Measurements from ENCODE around the gene CHIT1. TPM values are rescaled to one million over a fixed set of nuclear protein-coding genes. Genes with fewer than 3 reads are reported as not detected.
"Not testable (repeated sequence)": the region's sequence is repeated elsewhere in the genome, so short reads cannot be mapped to it uniquely, and the experiment has no call there.

CHIT1 gene
- 1.7 TPM for polyA plus RNA-seq (ENCODE audit: insufficient read length)

DNA sequence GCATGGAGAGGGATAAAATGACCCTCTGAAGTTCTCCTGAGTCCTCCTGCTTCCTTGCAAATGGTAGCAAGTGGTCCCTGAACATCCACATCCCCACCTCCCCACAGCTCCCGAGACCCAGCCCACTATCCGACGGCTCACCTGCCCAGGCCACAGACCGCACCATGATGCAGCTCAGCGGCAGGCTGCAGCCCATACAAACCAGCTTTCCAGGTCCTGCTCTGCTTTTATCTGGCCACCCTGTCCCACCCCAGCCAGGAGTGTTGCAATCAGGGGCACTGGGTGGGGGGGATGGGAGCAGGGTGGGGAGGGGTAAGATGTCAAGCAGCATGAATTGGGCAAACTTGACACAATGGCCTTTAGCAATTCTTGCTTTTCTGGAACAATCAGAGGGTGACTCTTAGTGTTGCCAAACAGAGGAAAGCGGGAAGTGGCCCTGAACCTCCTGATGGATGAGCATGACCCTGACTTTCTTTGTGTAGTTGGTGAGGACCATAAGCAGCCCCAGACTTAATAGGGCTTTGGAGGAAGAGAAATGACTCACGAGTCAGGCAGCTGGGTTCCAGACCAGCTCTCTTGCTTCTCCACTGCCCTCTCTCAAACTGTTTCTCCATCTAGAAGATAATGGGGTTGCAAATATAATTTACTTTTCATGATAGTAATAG is at the start of gene CHIT1:
CHIT1 (minus strand) TSS at position 203 of the 665 bp plus-strand sequence; CDS start at position 166, 37 bp downstream.
- DNase-seq, result no peak

DNA sequence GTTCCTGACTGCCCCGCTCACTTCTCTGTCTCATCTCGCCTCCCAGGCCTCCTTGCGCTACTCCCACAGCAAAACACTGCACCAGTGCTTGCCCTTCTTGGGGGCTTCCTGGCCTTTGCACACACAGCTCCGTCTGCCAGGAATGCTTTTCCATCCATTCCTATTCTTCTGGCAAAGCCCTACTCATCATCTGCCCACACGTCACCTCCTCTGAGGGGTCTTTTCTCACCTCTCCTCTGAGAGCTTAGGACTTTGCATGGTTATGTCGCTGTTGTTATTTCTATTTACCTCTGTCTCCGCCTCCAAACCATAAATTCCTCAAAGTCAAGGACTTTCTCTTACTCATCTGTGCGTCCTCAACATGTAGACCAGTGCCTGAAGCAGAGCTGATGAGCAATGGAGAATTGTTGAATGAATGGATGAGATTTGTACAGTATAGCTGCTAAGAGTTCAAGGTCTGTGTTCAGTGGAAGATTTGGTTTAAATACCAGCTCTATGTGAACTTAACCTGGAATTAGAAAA is 49.5 kb upstream of the CHIT1 start:
- no peak for DNase-seq

DNA sequence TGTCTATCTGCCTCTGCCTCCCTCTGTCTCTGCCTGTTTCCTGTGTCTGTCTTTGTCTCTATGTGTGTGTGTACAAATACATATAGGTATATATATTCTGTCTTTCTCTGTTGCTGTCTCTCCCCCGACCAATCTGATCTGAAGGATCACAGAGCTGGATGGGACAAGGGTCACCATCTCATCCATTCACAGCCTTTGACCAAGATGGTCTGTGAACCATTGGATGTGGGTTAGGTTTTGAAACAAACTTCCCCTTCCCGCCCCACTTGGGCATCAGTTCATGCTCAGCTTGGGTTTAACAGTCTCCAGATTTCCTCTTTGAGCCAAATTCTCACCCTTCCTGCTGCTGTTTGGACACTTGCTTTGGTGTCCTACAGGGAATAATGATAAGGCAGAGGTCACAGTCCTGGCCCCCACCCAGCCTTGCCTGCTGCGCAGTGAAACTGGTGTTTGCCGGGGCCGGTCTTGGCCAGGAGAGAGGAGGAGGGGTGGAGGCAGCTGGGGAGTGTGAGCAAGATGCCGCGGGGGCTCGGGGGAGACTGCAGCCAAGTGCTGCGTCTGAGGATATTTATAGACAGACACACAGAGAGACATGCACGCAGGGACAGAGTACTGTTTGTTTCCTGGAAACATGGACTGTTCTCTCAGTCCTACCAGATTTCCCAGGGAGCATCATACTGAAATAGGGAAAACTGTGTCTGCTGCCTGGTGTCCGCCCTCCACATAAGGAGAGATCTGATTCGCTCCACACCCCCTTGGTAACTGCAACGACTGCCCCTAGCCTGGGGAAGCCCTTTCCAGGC is 48.8 kb upstream of the CHIT1 start:
- DNase-seq, result peak; percentile 93

DNA sequence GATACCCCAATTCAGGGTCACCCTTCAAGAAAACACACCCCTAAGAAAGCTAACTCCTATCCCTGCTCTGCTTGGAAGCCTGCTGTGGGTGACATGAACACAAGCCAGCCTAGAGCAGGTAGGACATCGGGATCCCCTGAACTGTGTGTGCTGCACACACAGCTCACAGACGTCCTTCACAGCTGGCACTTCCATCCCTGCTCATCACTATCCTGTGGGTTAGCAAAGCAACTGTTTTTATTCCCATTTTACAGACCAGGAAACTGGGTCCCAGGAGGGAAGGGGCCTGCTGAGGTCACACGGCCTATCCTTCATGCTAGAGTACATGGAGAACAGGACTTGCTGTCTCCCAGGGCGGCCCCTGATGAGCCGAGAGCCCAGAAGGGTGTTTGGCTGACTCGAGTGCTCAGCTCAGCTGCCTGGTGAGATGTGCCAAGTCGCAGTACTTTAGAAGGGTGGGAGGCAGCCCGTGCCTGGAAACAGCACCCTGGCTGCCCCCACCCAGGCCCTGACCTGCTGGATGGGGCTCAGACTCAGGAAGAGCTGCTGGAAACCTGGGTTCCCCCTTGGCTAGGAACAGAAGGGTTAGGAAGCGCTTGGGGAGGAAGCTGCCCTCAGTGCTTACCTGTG is 47.6 kb upstream of the CHIT1 start:
- no peak for DNase-seq

DNA sequence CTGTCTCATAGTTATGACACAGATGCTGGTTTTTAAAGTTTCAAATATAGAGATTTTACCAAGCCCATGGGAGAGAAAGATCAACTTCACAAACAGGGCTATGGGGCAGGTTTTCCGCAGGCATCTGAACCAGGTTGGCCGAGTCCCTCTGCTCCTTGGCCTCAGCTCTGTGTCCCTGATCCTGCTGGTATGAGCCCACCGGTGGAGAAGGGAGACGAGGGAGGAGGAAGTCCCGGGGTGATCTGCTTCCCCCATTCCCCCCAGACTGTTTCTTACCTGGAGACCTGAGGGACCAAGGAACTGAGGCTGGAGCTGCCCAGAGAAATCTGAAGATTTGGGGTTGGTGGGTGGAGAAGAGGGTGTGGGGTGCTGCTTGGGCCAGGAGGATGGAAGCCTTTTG is 46.9 kb upstream of the CHIT1 start:
- no peak for DNase-seq

DNA sequence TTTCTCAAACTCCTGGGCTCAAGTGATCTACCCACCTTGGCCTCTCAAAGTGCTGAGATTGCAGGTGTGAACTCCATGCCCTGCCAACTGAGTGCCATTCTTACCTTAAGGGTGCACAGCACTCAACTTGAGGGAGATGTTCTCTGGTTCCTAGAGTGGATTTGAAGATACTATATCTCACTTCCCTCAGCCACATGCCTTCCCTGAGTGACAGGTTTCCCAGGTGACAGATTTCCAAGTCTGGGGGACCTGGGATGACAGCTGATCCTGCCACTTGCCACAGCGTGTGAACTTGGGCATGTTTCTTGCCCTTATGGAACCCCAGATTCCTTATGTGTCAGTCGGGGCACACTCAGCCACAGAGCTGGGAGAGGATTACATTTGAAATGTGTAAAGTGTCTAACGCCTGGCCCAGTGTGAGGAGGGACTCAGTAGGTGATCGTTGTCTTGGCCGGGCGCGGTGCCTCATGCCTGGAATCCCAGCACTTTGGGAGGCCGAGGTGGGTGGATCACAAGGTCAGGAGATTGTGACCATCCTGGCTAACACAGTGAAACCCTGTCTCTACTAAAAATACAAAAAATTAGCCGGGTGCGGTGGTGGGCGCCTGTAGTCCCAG is 46.3 kb upstream of the CHIT1 start:
- DNase-seq, result no peak

DNA sequence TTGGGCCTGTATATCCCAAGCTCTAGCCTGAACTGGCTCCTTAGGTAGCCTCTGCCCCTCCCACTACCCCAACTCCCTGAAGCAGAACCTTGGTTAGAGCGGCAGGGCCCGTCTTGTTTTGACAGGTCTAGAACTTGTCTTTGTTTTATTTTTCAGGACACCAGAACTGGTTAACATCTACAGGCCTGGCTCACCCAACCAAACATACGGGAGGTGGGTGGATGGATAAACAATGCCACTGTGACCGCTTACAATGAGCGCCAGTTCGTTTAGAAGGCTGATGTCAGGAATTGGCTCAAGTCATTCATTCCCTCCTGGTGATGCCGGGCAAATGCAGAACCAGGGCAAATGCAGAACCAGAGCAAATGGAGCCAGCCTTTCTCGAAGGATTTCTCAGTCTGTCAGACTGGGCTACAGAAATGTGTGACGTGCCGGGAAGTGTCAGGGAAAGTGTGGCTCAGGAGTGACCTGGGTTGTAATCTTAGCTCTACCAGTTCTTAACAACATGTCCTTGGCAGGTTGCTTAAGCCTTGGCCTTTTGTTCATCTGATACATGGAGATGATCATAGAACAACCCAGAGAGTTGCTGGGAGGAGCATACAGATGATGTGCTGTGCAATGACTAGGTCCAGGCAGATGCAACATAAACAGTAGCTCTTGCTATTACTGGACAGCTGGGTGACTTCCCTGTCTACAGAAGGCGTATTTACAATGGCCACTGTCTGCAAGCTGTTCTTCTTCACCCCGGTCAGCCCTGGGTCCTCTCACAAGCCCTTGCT is 45.3 kb upstream of the CHIT1 start:
- no peak for DNase-seq

DNA sequence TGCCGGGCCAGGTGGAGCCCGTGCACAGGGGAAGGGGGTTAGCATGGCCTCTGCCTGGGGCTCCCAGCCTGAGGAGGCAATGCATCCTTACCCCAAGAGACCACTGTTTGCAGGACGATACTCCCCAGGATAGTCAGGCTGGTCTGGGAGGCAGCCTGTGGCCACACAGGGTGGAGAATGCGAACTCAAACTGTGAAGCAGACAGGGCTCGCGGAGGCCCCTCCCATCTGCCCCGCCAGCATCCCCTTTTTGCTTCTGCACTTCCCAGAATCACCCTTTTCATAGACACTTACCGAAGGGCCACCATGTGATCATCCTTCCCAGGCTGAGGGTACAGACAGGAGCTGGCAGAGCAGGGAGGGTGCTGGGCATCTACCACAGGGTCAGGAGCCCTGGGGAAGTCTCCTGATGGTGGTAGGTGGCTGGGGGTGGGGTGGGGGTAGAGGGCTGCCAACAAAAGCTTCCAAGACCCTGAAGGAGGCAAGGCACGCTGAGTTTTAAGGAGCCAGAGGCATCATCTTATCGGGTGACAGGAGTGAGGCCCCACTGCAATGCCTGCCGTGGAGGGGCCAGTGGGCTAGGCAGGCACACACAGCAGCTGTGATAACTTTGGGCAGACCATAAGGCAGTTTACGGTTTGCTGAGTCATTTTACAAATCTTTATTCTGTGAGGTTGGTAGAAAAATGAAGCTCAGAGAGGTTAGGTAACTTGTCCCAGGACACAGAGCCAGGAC is 44.6 kb upstream of the CHIT1 start:
- DNase-seq, result no peak

DNA sequence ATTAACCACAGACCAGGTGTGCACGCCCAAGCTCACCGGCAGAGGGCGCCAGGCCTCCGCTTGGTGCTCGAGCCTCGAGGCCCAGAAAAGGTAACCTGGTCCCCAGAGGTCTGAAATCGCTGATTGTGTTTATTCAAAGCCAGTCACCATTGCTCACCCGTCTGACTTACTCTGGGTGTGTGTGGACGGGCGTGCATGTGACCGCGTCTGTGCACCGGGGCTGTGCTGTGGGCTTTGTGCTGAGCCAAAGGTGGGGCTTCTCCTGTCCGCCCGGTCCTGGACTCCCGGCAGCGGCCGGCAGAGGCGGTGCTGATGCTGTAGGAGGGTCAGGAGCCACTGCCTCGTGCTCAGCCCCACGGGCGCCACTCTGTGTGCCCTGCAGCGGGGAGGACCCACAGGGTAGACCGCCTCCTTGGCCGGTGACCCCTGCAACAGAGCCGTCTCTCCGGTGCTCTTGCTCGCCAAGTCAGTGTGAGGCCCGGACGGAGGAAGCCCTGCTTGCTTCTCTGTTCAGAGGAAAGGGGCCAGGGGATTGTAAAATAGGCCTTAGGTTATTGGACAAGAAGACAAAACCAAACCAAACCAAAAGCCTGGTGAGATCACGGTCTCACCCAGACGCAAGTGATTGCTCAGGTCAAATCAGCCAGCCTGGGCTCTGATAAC is 43.9 kb upstream of the CHIT1 start:
- peak; percentile 86 for DNase-seq

DNA sequence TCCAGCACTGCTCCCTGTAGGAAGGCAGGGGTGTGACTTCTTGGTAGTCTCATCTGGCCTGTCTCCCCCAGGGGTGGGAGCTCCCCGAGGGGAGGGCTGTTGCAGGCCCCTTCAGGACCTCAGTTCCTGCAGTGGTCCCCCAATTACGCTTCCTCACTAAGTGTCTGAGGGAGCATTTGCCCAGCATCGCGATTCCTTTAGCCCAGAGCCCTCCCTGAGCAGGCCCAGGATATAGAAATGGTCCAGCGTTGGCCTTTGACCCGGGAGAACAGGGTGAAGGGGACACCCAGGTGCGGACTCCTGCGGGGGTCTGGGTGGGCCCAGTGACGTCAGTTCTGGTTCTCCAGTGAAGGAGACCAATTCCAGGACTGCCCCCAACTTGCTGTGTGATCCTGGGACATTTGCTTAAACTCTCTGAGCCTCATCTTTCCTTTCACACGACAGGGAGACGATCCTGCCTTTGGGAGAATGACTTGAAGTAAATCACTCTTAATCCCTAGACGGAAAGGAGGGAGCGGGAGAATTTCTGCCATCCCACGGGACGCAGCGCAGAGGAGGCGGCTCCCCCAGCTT is 43.2 kb upstream of the CHIT1 start:
- DNase-seq, result no peak

DNA sequence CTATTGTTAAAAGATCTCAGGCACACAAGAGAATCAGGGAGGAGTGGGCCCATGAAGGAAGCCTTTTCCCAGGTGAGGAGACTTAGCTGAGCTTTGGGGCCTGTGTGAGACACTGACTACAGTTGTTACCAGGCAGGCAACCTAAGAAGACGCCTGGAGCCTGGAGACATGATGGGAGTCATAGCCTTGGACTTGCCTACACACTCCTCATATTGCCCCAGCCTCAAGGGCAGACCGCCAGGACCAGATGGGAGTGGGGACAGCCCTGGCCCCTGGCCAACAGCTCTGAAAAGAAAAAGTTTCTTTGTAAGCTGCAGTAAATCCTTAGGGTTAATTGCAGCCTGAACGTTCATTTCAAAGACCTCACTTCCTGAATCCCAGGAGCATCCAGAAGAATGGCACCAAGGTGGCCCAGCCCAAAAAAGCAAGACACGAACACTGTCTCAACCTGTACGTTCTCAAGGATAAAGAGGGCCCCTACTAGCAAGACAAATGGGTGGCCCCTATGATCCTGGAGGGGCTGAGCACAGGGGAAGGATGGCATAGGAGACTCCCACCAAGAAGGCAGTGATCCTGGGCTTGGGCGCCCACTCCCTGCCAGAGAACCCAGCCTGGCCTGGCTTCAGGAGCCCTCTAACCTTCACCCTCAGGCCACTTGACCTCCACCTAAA is 42.6 kb upstream of the CHIT1 start:
- no peak for DNase-seq

DNA sequence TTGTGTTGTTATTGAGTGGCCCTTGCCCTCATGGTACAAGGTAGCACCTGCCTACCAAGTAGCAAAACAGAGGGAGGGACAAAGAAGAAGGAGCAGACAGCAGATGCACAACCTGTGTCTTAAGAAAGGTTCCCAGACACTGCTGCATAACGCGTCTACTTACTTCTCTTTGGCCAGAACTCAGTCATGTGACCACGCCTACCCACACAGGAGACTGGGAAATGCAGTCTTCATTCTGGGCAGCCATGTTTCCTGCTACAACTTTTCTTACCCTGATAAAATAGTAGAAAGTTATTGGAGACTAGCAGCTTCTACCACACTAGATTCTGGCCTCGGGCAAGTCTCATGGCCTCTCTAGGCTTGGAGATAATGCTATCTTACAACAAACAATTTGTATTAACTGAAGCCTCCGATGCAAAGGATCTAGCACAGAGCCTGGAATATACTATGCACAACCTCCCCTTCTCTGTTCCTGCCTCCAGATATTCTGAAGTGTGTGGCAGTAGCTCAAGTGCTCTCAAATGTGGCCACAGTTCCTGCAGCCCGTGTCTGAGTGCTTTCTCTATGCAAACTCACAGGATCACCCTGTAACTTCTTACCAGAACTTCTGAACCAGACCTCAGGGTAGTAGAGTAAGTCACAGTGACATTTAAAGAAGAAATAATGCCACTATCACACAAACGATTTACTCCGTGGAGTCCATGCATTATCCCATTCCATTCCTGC is 41.7 kb upstream of the CHIT1 start:
- no peak for DNase-seq

DNA sequence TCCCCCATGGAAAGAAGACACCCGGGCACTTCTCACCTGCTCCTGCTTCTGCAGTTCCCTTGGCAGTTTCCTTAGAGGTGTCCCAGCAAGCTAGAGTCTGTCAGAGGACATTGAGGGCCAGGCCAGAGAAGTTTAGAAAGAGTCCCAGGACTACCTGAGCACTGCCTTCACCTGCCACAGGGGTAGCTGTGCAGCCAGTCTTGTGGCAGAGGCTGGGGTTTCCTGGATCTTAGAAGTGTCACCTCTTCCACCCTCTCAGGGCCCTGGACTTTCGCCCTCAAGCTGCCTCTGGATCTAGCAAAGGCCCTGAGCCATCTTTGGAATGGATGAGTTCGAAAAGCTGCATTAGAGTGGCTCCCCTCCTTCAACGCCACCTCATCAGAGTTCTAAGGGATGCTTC is 41.0 kb upstream of the CHIT1 start:
- DNase-seq, result no peak

DNA sequence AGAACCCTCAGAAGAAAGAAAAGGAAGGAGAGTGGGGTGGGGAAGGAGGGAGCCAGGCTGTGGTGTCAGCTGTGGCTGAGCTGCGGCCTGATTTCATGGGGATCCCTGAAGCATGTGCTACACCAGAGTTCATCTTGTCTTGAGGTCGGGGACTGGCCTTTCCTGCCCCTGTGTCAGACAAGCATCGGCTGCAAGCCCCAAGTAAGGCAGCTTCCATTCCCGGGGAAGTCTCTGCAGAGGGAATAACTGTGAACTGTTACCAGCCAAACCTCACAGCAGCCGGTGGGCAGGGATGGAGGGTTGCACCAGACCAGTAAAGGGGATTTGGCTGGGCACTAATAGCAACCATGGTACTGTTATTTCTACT is 40.2 kb upstream of the CHIT1 start:
- DNase-seq, result no peak

DNA sequence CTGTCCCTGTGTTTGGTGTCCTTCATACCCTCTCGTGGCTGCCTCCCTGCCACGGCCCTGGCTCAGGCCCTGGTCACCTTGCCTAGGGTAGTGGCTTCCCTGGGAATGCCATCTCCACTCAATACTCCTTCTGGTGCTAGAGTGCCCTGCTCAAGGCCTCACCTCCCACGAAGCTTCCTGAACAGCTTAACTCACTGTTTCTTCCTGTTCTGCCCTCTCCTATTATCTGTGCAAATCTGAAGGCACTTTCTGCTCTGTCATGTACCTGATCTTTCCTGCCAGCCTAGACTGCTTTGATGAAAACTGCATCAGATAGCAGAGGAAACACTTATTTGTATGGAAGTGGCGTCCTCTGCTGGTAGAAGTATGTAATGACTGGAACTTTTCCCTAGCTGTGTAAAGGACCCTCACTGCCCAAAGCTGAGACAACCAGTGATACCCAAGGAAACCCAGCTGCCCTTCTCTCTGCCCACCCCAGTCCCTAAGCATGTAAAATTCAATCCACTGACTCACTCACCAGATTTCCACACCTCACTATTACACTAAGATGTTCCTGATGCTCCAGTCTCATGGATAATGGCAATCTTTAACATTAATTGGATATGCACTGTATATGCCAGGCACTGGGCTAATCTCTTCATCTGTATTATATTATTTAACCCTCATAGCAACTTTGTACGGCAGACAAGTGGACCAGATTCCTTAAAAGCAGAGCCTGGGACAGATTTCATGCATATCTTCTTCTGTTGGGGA is 39.6 kb upstream of the CHIT1 start:
- DNase-seq, result no peak

DNA sequence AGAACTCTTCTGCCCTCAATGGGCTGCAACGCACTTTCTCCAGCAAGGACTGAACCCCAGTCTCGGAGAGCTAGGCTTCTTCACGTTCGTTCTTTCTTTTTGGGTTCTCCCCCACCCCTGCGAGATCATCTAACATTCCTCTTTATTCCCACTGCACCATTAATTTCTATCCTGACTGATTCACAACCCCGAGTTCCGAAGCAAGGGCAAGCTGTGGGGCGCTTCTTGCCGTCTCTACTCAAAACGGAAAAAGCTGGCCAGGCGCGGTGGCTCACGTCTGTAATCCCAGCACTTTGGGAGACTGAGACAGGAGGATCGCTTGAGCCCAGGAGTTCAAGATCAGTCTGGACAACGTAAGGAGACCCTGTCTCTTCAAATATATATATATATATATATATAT is 38.4 kb upstream of the CHIT1 start:
- no peak for DNase-seq

DNA sequence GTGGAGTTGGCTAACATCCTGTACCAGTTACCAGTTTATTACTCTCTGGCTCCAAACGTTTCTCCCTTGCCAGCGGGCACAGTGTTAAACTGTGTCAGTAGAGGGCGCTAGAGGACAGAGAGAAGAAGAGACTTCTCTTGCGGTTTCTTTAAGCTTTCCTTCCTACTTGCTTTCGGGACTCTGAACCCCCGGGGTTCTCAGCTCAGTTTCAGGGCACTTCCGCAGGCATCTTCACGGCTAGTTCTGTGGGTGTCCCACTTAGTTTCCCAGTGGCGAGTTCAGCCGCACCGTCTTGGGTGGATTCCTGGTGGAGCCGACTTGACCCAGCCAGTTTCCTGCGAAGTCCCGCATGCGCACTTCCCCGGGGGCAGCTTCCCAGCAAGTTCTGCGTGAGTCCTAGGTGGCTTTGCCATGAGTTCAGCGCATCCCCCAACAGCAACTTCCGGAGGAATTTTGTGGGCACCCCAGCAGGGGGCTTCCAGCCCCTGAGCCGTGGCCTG is 37.9 kb upstream of the CHIT1 start:
- DNase-seq, result peak; percentile 88

DNA sequence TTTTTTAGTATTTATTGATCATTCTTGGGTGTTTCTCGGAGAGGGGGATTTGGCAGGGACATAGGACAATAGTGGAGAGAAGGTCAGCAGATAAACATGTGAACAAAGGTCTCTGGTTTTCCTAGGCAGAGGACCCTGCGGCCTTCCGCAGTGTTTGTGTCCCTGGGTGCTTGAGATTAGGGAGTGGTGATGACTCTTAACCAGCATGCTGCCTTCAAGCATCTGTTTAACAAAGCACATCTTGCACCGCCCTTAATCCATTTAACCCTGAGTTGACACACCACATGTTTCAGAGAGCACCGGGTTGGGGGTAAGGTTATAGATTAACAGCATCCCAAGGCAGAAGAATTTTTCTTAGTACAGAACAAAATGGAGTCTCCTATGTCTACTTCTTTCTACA is 36.7 kb upstream of the CHIT1 start:
- not testable (repeated sequence) for DNase-seq

Data from hindlimb muscle (tissue), 1 donor.